ENCODE results near the gene ZNF141.

The ZNF141 gene

DNA sequence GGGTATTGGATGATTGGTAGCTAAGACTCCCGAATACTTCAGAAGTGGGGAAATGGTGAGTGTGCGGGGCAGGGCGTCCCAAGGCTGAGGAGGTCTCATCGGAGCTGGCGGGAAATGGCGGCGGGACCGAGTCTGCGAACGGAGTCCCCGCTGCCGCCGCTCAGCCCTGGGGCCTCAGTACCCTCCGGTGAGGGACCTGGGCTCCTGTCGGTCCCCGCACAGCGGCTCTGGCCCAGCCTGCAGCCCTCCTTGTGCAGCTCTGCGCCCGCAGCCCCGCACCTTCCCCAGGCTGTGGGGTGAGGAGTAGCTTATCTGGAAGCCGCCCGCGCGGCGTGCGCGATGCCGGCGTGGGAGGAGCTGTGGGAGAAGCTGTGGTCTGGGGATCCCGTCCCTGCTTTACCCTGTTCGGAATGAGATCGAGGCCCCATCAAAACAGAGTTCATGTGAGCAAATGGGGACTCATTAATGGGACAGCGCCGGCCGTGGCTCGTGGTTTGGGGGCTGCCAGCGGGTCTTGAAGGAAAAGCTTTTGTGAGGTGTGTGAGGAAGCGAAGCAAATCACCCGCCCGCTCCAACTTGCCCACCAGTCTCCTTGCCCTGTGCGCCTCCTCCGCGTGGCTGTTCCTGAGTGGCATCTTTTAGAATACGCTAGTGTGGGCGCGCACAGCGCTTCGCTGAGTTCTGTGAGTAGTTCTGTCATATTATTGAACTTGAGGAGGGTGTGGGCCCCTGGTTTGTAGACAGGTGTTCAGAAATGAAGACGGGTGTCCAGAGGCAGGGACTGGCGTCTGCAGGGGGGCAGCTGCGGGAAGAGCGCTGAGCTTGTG, 531 bp downstream of the ZNF141 start:
- in situ Hi-C loops (cut with HindIII; ENCODE audit: low sequenced_read_pairs) = no loop called here
- DNase-seq (ENCODE audit: low read depth) = peak; percentile 6
- TF ChIP-seq CTCF (IDR thresholded peaks at IDR 0.05; ENCODE audit: low read depth, low read length, missing control alignments) = no peak
- H3K4me3 ChIP-seq (ENCODE audit: low read depth, low read length) = peak overlapping the region; percentile 87

GRCh38 chr4:338759-339097, 1.1 kb downstream of the ZNF141 start:
- no peak for DNase-seq (ENCODE audit: low read depth)
- no peak for TF ChIP-seq CTCF (IDR thresholded peaks at IDR 0.05; ENCODE audit: low read depth, low read length, missing control alignments)
- peak overlapping the region; percentile 87 for H3K4me3 ChIP-seq (ENCODE audit: low read depth, low read length)
- in situ Hi-C loops (cut with HindIII; ENCODE audit: low sequenced_read_pairs) = no loop called here

GRCh38 chr4:340011-340410, 2.4 kb downstream of the ZNF141 start:
- no peak overlapping the region for H3K4me3 ChIP-seq (ENCODE audit: low read depth, low read length)
- in situ Hi-C loops (cut with HindIII; ENCODE audit: low sequenced_read_pairs) = no loop called here

GRCh38 chr4:373062-373839, 35.6 kb downstream of the ZNF141 start:
- DNase-seq (ENCODE audit: low read depth) = no peak
- TF ChIP-seq CTCF (IDR thresholded peaks at IDR 0.05; ENCODE audit: low read depth, low read length, missing control alignments) = no peak
- no peak overlapping the region for H3K4me3 ChIP-seq (ENCODE audit: low read depth, low read length)
- in situ Hi-C loops (cut with HindIII; ENCODE audit: low sequenced_read_pairs) = no loop called here

More at GRCh38 chr4:340011-340410, 2.4 kb downstream of the ZNF141 start:
- no peak for DNase-seq (ENCODE audit: low read depth)
- peak; percentile 18 for TF ChIP-seq CTCF (IDR thresholded peaks at IDR 0.05; ENCODE audit: low read depth, low read length, missing control alignments)

DNA sequence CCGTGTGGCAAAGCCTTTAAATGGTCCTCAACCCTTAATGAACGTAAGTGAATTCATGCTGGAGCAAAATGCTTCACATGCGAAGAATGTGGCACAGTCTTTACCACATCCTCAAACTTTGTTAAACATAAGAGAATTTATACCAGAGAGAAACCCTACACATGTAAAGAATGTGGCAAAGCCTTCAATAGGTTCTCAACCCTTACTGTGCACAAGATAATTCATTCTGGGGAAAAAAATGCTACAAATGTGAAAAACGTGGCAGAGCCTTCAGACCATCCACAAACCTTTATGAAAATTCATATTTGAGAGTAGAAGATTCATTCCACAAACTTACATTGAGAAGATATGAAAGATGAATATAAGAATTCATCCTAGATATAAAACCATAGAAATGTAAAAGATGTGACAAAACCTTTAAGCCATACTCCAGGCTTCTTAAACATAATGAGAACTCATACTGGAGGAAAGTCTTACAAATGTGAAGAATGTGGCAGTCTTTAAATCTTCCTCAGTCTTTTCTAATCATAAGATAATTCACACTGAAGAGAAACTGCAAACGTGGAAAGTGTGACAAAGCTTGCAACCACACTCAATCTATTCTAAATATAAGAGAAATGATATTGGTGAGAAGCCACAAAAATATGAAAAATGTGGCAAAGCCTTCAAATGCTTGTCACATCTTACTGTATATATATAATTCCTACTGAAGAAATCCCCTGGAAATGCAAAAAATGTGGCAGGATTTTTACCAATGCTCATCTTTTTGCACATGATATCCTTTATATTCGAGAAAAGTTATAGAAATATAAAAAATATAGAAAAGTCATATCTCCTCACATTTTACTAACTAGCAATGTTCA, 36.9 kb downstream of the ZNF141 start:
- in situ Hi-C loops (cut with HindIII; ENCODE audit: low sequenced_read_pairs) = no loop called here
- H3K4me3 ChIP-seq (ENCODE audit: low read depth, low read length) = no peak overlapping the region
- TF ChIP-seq CTCF (IDR thresholded peaks at IDR 0.05; ENCODE audit: low read depth, low read length, missing control alignments) = no peak
- DNase-seq (ENCODE audit: low read depth) = no peak

All from astrocyte of the cerebellum (primary cell).